Measurements from ENCODE around the gene CCZ1. TPM values are rescaled to one million over a fixed set of nuclear protein-coding genes. Genes with fewer than 3 reads are reported as not detected.
"Not testable (repeated sequence)": the region's sequence is repeated elsewhere in the genome, so short reads cannot be mapped to it uniquely, and the experiment has no call there.

Gene CCZ1
- total RNA-seq, 1 donor from 2014 or later = 79.5 TPM

GRCh38 chr7:5904726-5905125 lies 6.2 kb downstream of the CCZ1 start:
- not testable (repeated sequence) for DNase-seq (ENCODE audit: low spot score)

- not testable (repeated sequence) for DNase-seq (ENCODE audit: low spot score)
Measured at GRCh38 chr7:5908835-5909234, 10.3 kb downstream of the CCZ1 start.

- DNase-seq (ENCODE audit: low spot score) = not testable (repeated sequence)
Measured at GRCh38 chr7:5916529-5916928, 18.0 kb downstream of the CCZ1 start.

- not testable (repeated sequence) for DNase-seq (ENCODE audit: low spot score)
Measured at GRCh38 chr7:5924180-5924579, 25.6 kb downstream of the CCZ1 start.

- DNase-seq (ENCODE audit: low spot score) = not testable (repeated sequence)
Measured at GRCh38 chr7:5924630-5925029, 26.1 kb downstream of the CCZ1 start.

- DNase-seq (ENCODE audit: low spot score) = not testable (repeated sequence)
Measured at GRCh38 chr7:5926263-5926870, 27.8 kb downstream of the CCZ1 start.

GRCh38 chr7:5930290-5930689 lies 31.8 kb downstream of the CCZ1 start:
- DNase-seq (ENCODE audit: low spot score) = not testable (repeated sequence)

- DNase-seq (ENCODE audit: low spot score) = not testable (repeated sequence)
Measured at GRCh38 chr7:5931250-5931649, 32.7 kb downstream of the CCZ1 start.

GRCh38 chr7:5931905-5932644 lies 33.5 kb downstream of the CCZ1 start:
- DNase-seq (ENCODE audit: low spot score) = not testable (repeated sequence)

- not testable (repeated sequence) for DNase-seq (ENCODE audit: low spot score)
Measured at GRCh38 chr7:5934945-5935450, 36.5 kb downstream of the CCZ1 start.

- DNase-seq (ENCODE audit: low spot score) = not testable (repeated sequence)
Measured at GRCh38 chr7:5963205-5963604, 64.7 kb downstream of the CCZ1 start.

GRCh38 chr7:5963810-5964209 lies 65.3 kb downstream of the CCZ1 start:
- not testable (repeated sequence) for DNase-seq (ENCODE audit: low spot score)

- DNase-seq (ENCODE audit: low spot score) = not testable (repeated sequence)
Measured at GRCh38 chr7:5970347-5970911, 71.9 kb downstream of the CCZ1 start, which contains the start of gene RSPH10B. RSPH10B (minus strand) TSS chr7:5970689; CDS start chr7:5967116, 3,573 bp downstream.

GRCh38 chr7:5973580-5973979 lies 75.0 kb downstream of the CCZ1 start:
- DNase-seq (ENCODE audit: low spot score) = not testable (repeated sequence)

Other genes with a start within 250 kb of the CCZ1 start
- gene RNF216, start 117.1 kb upstream of the CCZ1 start, total RNA-seq = 33.8 TPM
- not detected for gene OCM, start 17.9 kb upstream of the CCZ1 start, total RNA-seq
- gene RSPH10B, start 72.0 kb downstream of the CCZ1 start, total RNA-seq = not detected
- gene PMS2, start 110.3 kb downstream of the CCZ1 start, total RNA-seq = 11.0 TPM
- gene AIMP2, start 110.5 kb downstream of the CCZ1 start, total RNA-seq = 36.8 TPM
- gene ANKRD61, start 132.6 kb downstream of the CCZ1 start, total RNA-seq = 0.45 TPM
- 57.9 TPM for gene EIF2AK1, start 160.4 kb downstream of the CCZ1 start, total RNA-seq
- gene USP42, start 206.2 kb downstream of the CCZ1 start, total RNA-seq = 9.6 TPM